ENCODE data around the gene FBXO8.

GRCh38 chr4:174245714-174246113 is 37.8 kb downstream of the FBXO8 start:
- TF ChIP-seq CTCF (IDR thresholded peaks at IDR 0.05) (no peak), EZH2 (IDR thresholded peaks at IDR 0.05) (no peak)
